ENCODE data around the gene PTN.

DNA sequence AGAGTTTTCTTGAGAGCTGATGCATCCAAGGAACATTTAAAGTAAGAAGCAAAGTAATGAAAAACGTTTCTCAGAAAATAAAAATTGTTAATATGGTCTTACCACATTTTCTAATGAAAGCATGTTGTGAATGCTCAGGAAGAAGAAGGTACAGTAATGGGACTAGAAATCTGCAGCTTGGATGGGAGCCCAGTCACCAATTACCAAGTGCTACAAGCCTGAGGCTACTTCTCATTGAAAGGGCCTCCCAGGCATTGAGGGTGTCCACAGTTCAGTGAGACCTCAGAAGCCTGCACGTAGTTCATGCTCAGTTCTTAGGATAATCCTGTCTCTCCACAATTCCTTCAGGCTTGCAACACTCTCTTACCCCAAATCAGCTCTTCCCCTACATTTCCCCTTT is 17.6 kb downstream of the PTN start:
- no peak for TF ChIP-seq POLR2A (IDR thresholded peaks at IDR 0.05)
- TF ChIP-seq, protein P1, sequence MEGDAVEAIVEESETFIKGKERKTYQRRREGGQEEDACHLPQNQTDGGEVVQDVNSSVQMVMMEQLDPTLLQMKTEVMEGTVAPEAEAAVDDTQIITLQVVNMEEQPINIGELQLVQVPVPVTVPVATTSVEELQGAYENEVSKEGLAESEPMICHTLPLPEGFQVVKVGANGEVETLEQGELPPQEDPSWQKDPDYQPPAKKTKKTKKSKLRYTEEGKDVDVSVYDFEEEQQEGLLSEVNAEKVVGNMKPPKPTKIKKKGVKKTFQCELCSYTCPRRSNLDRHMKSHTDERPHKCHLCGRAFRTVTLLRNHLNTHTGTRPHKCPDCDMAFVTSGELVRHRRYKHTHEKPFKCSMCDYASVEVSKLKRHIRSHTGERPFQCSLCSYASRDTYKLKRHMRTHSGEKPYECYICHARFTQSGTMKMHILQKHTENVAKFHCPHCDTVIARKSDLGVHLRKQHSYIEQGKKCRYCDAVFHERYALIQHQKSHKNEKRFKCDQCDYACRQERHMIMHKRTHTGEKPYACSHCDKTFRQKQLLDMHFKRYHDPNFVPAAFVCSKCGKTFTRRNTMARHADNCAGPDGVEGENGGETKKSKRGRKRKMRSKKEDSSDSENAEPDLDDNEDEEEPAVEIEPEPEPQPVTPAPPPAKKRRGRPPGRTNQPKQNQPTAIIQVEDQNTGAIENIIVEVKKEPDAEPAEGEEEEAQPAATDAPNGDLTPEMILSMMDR (IDR thresholded peaks at IDR 0.05) = no peak

Data from uterus (tissue), 2 donors.